ENCODE data around the gene JMJD4. TPM values are rescaled to one million over a fixed set of nuclear protein-coding genes. Genes with fewer than 3 reads are reported as not detected.

JMJD4 gene
- total RNA-seq, 1 donor from 2014 or later: 8.0 TPM

- ATAC-seq: no peak
- DNase-seq: no peak
- intact Hi-C loops (cut with micrococcal nuclease): no loop called here
Measured at GRCh38 chr1:227738820-227739219, 3.7 kb upstream of the JMJD4 start.

GRCh38 chr1:227736814-227737432, 1.8 kb upstream of the JMJD4 start:
- no peak for ATAC-seq
- intact Hi-C loops (cut with micrococcal nuclease): no loop called here
- DNase-seq: no peak

GRCh38 chr1:227735539-227736285, 610 bp upstream of the JMJD4 start:
- intact Hi-C loops (cut with micrococcal nuclease): no loop called here
- ATAC-seq: no peak
- DNase-seq: no peak

- intact Hi-C loops (cut with micrococcal nuclease): no loop called here
- no peak for DNase-seq
- peak; percentile 0 for ATAC-seq
Measured at GRCh38 chr1:227734546-227734855, 601 bp downstream of the JMJD4 start.

- no peak for DNase-seq
- no peak for ATAC-seq
- intact Hi-C loops (cut with micrococcal nuclease): no loop called here
Measured at GRCh38 chr1:227733751-227734545, 1.2 kb downstream of the JMJD4 start.

GRCh38 chr1:227733309-227733705, 1.8 kb downstream of the JMJD4 start:
- intact Hi-C loops (cut with micrococcal nuclease): no loop called here
- DNase-seq: no peak
- no peak for ATAC-seq

DNA sequence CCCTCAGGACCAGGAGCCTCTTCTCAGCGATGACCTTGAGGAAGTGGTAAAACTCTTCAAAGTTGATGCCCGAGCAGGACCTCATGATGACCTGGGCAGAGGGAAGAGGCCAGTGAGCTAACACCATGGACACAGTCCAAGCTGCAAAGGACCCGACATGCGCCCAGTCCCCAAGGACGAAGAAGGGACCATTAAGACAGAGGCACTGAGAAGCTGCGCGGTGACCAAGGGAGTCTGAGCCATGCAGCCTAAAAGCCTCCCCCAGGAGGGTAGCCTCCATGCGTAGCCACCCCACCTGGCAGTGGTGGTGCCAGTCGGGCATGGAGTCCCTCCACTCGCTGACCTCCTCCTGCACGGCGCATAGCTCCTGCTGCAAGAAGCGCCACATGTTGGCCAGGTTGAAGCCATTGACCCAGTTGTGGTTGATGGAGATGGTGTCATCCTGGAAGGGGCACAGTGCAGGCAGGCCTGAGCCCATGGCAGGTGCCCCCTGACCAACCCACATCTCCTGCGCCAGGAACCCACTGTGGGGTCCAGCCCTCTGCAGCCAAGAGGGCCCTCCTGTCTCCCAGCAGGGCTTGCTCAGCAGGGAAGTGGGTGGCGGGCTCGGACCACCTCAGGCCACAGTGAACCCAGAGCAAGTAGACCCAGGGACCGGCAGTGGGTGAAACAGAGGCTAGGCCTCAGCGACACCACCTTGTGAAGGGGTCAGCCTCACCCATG, 2.4 kb downstream of the JMJD4 start:
- no peak for DNase-seq
- ATAC-seq: no peak
- intact Hi-C loops (cut with micrococcal nuclease): no loop called here

- no peak for DNase-seq
- intact Hi-C loops (cut with micrococcal nuclease): no loop called here
- no peak for ATAC-seq
Measured at GRCh38 chr1:227731696-227732585, 3.2 kb downstream of the JMJD4 start.

- no peak for ATAC-seq
- intact Hi-C loops (cut with micrococcal nuclease): no loop called here
- no peak for DNase-seq
Measured at GRCh38 chr1:227731241-227731677, 3.8 kb downstream of the JMJD4 start.

- intact Hi-C loops (cut with micrococcal nuclease): no loop called here
Measured at GRCh38 chr1:227730630-227731151, 4.4 kb downstream of the JMJD4 start.

DNA sequence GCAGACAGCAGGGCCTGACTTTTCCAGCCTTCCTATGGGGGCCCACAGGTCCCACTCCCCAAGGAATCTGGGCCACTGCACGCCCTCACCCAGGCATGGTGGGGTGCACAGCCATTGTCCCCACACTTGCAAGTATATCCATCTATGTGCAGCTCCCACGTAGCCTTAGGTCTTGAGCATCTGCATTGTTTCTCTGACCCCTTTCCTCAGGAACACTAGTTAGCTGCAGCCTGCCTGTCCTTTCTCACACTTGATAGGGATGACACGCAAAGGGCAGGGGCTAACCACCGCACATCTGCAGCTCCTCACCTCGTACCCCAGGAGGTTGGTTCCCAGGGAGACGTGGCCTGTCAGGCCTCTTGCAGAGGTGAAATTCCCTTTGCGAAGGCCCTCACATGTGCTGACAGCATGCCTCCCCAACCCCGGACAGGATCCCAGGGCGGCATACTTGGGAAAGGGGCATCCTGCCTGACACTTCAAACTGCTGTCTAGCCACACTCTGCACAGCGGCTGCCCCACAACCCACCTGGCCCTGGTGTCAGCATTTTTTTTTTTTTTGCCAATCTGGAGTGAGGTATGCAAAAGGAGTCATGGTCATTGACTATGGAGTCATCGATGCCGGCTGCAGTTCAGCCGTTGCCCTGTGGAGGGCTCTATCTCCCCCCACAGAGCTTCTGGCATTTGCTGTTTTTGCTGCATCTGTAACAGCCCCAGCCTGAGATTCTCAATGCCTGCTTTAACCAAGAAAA, 5.0 kb downstream of the JMJD4 start:
- intact Hi-C loops (cut with micrococcal nuclease): no loop called here
- ATAC-seq (peak; percentile 1), DNase-seq (peak; percentile 70)

More at GRCh38 chr1:227730630-227731151, 4.4 kb downstream of the JMJD4 start:
- DNase-seq: peak; percentile 45
- no peak for ATAC-seq

DNA sequence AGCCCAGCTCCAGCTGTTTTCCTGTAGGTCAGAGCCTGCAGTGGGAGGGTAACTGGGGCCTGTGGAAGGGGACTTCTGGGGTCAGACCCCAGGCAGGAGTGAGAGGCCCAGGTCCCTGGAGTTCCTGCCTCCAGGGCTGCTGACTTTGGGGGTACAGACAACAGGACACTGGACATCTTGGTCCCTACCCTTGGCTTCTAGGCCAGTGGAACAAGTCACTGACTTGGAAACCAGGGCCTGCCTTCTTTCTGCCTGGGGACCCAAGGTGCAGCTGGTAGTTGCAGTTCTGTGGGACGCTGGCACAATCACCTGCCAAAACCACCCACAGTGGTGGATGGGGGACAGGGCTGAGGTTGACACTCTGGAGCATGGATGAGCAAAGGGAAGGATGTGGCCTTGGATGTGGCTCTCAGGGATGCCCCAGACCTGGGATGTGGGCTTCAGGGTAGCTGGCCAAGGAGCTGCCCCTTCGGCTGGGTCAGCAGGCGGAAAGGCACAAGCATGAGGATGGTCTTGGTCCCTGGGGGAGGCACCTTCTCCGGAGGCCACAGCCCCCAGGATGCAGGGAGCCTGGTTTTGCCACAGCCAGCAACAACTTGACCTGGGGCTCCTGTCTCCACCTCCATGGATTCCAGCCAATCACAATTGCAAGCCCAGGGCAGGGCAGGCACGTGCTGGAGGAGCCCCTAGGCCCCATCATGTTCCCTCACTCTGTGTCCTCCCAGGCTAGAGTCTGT, 5.8 kb downstream of the JMJD4 start:
- DNase-seq (peak; percentile 33), ATAC-seq (peak; percentile 1)
- intact Hi-C loops (cut with micrococcal nuclease): no loop called here

DNA sequence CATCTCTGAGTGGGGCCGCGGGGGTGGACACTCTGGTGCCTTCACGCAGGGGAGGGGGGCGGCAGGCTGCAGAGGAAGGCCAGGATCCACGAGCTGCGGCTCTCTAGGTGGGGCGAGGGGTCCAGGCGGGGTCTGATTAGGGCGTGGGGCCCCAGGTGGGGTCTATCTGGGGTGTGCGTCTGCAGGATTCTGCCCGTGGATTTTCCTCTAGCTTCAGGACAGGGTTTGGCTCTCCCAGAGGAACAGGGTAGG, 6.3 kb downstream of the JMJD4 start:
- ATAC-seq (peak; percentile 25), DNase-seq (no peak)
- intact Hi-C loops (cut with micrococcal nuclease): no loop called here

GRCh38 chr1:227728059-227728891, 6.8 kb downstream of the JMJD4 start:
- DNase-seq (peak; percentile 87), ATAC-seq (peak; percentile 75)

DNA sequence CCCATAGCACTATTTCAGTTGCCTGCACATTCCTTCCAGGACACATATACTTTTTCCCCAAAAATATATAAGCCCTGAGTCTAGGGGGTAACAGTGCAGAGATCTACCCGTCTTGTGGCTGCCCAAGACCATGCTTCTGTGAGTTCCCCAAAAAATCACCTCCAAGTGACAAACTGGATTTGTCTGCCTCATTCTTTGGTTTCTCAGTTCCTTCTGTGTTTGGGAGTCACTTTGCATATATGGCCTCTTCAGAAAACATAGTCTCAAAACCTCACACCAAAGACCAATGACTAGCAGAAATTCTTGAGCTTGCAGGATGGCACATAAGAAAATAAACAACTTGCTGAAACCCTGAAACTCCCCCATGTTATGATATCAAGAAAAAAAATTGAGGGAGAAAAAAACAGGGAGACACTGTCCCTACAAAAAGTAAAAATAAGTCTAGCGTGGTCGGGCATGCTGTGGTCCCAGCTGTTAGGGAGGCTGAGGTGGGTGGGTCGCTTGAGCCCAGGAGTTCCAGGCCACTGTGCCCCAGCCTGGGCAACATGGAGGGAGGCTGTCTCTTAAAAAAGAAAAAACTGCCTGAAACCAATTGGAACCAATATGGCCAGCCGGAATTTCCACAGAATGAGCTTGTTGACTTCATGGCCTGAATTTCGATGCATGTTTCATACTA, 8.0 kb downstream of the JMJD4 start:
- DNase-seq: no peak
- no peak for ATAC-seq
- intact Hi-C loops (cut with micrococcal nuclease): no loop called here

More at GRCh38 chr1:227728059-227728891, 6.8 kb downstream of the JMJD4 start:
- intact Hi-C loops (cut with micrococcal nuclease): no loop called here

DNA sequence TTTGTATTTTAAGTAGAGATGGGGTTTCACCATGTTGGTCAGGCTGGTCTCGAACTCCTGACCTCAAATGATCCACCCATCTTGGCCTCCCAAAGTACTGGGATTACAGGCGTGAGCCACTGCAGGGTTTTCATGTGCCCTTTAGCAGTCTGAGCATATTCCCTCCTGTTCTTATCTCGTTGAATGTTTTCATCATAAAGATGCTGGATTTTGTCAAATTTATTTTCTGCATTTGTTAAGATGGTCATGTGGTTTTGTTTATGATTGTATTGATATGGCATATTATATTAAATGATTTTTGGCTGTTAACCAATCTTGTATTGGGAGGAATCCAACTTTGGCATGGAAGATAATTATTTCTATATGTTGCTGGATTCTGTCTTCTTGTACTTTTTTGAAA, 8.8 kb downstream of the JMJD4 start:
- no peak for DNase-seq
- ATAC-seq: no peak
- intact Hi-C loops (cut with micrococcal nuclease): no loop called here

Measured in left ventricle myocardium superior (tissue), 1 donor.